NOMO-1 (cell line): Measurements from ENCODE around the gene XPO5.
"Not testable (repeated sequence)": the region's sequence is repeated elsewhere in the genome, so short reads cannot be mapped to it uniquely, and the experiment has no call there.

Source experiments
- DNase-seq, 2 experiments: peaks; one replicate each; lab custom pipeline; 2025; ENCODE audit not compliant: unreplicated experiment in 2 of 2; lab: John Stamatoyannopoulos, UW

Gene XPO5

DNA sequence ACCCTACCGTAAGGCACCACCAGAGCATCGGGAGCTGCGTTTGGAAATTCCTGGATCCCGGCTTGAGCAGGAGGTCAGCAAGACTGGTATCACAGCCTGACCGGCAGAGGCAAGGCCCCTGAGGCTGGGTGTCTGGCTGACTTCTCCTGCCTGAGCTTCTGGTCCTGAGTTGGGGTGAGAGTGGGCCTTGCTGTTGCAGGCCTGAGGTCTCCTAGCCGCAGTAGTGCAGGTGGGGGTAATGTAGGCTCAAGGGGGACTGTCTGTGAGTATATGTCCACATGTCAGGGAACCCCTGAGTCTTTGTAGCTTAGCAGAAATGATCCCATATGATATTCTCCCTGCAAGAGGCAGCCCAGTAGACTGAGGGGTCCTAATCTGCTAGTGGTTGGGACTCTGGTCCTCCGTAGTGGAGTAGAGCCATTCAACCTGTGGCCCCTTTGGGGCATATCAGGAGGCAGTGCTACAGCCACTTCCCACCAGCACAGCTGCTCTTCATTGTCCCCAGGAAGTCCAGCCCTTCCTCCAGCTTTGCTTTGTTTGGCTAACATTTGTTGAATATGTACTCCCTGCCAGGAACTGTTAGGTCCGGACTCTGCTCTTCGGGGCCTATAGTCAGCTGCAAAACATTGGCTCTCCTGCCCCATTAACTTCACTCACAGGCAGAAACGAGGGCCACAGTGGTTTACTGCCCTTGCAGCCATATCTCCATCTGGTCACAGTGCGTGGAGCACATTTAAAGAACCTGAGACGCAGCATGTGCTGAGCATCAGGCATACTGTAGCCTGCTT is 76.6 kb downstream of the XPO5 start:
- DNase-seq: no peak

GRCh38 chr6:43498291-43498690 is 77.5 kb downstream of the XPO5 start:
- DNase-seq: not testable (repeated sequence)

- DNase-seq: no peak
Observed at GRCh38 chr6:43497689-43498088, 78.1 kb downstream of the XPO5 start.

- DNase-seq: no peak
Observed at GRCh38 chr6:43497129-43497396, 78.8 kb downstream of the XPO5 start.

DNA sequence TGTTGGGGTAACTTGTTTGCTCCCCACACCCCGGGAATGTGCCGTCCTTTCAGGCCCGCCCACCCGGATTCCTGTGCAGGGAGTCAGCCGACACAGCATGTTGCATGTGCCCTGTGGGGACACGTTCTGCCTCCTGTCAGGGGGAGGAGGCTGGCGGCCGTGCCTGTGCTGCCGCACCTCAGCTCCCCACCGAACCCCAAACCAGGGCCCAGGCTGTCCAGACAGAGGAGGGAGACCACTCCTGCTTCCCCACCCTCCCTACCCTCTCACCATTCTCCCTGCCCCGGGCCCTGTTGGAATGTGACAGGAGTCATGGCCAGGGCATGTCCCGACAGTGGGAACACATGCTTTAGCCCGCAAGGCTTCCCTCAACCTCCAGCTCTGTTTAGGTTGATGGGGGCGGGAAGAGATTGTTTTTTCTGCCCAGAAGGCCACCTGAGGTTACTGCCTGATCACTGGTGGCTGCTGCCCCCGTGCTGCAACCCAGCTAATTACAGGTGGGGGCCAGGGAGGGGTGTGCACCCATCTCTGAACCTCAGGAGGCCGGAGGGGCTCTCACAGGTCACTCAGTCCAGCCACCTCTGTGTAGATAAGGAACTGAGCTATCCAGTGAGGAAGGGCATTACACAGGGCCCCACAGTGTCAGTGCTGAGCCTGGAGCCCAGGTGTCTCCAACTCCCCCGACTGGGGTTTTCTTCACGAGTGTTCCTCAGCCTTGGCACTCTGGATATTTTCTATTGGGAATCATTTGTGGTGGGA is 79.3 kb downstream of the XPO5 start:
- no peak for DNase-seq

DNA sequence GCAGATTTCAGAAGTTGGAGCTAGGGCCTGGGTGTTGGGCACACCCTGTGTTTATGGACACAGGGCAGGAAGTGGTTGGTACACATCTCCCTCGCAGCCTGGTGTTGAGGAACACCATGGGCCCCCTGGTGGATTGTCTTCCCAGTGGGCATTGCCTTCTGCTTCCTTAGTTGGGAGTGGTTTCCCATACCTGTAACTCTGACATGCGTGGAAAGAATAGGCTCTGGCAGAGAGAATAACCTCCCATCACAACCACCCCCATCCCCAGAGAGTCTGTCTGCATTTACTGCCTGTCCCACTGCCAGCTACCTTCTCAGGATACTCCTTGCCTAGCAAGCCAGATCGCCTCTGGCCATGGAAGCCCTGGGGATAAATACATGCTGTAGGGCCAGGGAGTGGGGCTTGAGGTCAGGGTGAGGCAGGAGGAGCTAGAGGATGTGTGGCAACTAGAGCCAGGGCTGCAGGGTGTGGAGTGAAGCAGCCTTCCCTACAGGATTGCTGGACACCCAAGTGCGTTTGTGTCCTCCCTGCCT is 80.4 kb downstream of the XPO5 start:
- DNase-seq: no peak

GRCh38 chr6:43494766-43495165 is 81.1 kb downstream of the XPO5 start:
- no peak for DNase-seq

DNA sequence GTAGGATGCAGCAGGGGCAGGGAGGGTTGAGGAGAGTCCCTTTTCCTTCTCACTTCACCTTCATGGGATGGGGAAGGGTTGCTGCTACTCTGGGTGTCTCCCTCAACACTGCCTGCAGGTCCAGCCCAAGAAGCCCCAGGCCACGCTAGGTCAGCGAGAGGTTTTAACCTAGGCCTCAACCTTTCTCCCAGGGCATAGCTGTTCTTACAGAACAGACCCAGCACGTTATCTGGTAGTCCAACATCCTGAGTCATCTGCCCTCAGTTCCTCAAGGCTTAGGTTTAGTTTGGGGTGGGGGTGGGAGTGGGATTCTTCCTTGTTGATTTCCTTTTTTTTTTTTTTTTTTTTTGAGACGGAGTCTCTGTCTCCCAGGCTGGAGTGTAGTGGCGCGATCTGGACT is 81.5 kb downstream of the XPO5 start:
- DNase-seq: no peak

DNA sequence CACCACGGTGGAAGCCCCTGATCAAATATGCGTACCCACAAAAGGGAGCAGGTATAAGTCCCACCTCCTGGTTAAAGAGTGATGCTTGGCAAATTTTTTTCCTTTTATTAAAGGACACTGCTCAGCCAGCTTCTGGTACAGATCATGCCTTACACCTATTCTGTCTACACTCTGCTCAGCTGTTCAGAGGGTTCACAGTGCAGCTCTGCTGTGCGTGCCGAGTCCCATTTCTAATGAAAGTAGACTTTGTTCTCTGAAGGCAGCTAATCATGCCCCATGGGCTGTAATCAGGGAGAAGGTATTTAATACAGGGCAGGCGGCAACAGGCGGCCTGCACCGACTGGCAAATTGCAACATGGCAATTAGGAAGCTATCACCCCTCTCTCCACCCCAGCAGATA is 82.0 kb downstream of the XPO5 start:
- DNase-seq: no peak

DNA sequence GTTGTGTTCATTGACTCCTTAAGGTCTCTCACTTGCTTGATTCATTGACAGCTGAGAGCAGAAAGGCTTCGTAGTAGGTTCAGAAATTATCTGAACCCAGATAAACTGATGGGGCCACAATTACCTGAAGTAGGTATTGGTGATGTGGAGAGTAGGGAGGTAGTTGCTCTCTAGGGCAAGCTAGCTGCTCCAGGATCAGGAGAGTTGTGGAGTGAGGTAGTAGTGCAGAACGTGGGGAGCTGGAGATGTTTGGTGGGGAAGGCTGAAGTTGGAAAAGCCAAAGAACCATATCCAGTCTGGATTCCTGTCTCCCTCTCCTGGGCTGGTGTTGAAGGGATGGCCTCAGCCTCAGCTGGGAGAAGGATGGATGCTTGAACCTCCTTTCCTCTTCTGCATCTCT is 82.6 kb downstream of the XPO5 start:
- DNase-seq: no peak

- no peak for DNase-seq
Observed at GRCh38 chr6:43492673-43493072, 83.2 kb downstream of the XPO5 start.

- no peak for DNase-seq
Observed at GRCh38 chr6:43491750-43492661, 83.8 kb downstream of the XPO5 start.

- no peak for DNase-seq
Observed at GRCh38 chr6:43490523-43490939, 85.3 kb downstream of the XPO5 start.

GRCh38 chr6:43489277-43490072 is 86.4 kb downstream of the XPO5 start:
- no peak for DNase-seq

DNA sequence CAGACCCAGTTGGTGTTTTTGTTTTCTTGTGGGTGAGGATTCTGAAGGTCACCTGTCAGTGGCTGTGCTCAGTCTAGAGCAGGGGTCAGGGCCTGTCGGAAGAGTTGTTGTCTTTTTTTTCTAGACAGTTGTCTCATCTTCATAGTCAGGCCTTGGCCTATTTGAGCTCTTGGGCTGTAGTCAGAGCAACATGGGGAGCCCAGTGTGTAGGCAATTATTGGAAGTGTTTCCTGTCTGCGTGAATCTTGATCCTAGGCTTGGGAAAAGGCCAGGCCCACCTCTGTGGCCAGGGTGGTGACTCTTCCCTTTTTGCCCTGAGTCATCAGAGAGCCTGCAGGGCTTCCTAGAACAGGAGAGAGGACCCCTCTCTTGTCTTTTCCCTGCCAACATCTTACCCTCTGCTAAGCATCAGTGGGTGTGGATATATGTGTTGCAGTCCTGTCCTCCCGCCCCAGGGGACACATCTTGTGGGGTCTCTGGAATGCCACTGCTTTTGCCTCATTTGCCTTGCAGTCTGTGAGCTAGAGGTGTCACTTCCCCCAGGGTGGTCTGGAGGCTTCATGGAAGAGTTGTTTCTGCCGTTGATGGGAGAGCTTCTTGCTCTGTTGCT is 87.1 kb downstream of the XPO5 start:
- DNase-seq: no peak

DNA sequence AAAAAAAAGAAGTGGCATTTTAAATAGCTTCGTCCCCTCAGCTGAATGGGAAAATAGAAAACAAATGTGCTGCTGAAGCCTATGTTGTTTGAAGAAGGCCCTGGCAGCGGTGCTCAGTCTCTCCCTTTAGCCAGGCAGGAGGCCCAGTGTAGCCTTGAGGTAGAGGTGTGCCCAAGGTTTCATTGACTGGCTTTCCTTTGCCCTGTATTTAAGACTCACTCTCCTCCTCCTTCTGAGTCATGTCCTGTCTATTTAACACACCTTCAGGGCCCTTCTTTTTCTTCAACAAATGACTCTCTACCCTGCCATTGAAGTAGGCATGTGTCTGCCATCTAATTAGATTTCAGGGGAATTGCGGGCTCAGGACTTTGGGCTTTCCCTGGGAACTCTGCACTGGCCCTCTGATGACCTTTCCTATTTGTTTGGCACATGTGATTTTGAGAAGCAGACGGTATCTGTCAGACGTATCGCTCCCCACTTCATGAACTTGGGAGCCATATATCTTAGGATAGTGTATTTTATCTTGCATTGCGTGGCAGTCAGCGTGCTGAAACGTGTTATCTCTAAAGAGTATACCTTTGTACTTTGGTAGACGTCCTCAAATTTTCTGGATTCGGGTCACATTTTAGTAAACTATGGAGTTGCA is 94.1 kb downstream of the XPO5 start:
- DNase-seq: no peak

GRCh38 chr6:43481075-43481474 is 94.8 kb downstream of the XPO5 start:
- DNase-seq: no peak

- peak in 1 of 2 experiments; percentile 21 for DNase-seq
Observed at GRCh38 chr6:43478008-43478372, 97.8 kb downstream of the XPO5 start.

GRCh38 chr6:43477235-43478007 is 98.4 kb downstream of the XPO5 start, which contains the start of gene TJAP1:
Gene TJAP1, plus strand, starts transcription at chr6:43477570. Its CDS starts 21,432 bp downstream, at chr6:43499002.
- peak; percentile 63 to 83 for DNase-seq
